ENCODE data around the gene ANKRD33. TPM values are rescaled to one million over a fixed set of nuclear protein-coding genes. Genes with fewer than 3 reads are reported as not detected.

The ANKRD33 gene
- total and polyA plus RNA-seq, 2 of the 4 experiments (the other 2 are of a cell fraction) = under 0.01 to 0.03 TPM

- in situ Hi-C loops (cut with MboI; ENCODE audit: low sequenced_read_pairs) (loop anchor here (5.0 kb wide), 1 partner anchor 87 kb away; no protein-coding TSS in a partner anchor), dilution Hi-C loops (cut with HindIII; ENCODE audit: low sequenced_read_pairs, unreplicated experiment) (no loop called here), intact Hi-C loops (cut with micrococcal nuclease) (loop anchor here (5.0 kb wide), 1 partner anchor 132 kb away; no protein-coding TSS in a partner anchor)
- Histone ChIP-seq H3K23ac (ENCODE audit: low read depth, low read length) (no peak overlapping the region), H3K9me1 (ENCODE audit: insufficient read depth, low read length) (peaks cover 5% of the 10 kb centered on the region), H4K91ac (ENCODE audit: insufficient read depth, low read depth, low read length) (no peak overlapping the region), H2AFZ (replicated peaks; ENCODE audit: low read length, poor library complexity) (no peak overlapping the region), H4K5ac (ENCODE audit: low read depth, low read length) (no peak overlapping the region; the same call in 1 of the 2 replicates), H3K27ac (ENCODE audit: insufficient read depth, low read length) (no peak overlapping the region), H3K18ac (ENCODE audit: low read depth, low read length) (no peak overlapping the region; the same call in 1 of the 2 replicates), H3K14ac (replicated peaks; ENCODE audit: low read depth, low read length) (no peak overlapping the region), H3K79me1 (ENCODE audit: low read depth in 1 of 2, low read length in 2 of 2) (no peaks in the 10 kb centered on the region), H2BK20ac (ENCODE audit: low read depth, low read length) (no peak overlapping the region), H2AK5ac (ENCODE audit: low read depth, low read length) (no peak overlapping the region), H2AK9ac (replicated peaks; ENCODE audit: low read depth, low read length, poor library complexity) (no peak overlapping the region), H3K27me3 (ENCODE audit: control insufficient read depth, insufficient read depth, low read length) (no peaks in the 10 kb centered on the region), H3K4me1 (ENCODE audit: control insufficient read depth, insufficient read depth, low read length) (peaks cover 8% of the 10 kb centered on the region), H2BK5ac (ENCODE audit: low read depth, low read length, poor library complexity, severe bottlenecking) (no peak overlapping the region), H3K4me2 (ENCODE audit: low read depth, low read length) (no peak overlapping the region), H3K4me3 (ENCODE audit: insufficient read depth, low read depth, low read length) (no peak overlapping the region), H4K8ac (ENCODE audit: low read depth in 2 of 2, low read length in 2 of 2) (no peak overlapping the region), H4K20me1 (ENCODE audit: insufficient read depth, low read length) (no peaks in the 10 kb centered on the region), H3K9me3 (ENCODE audit: control insufficient read depth, insufficient read depth, low read length) (no peaks in the 10 kb centered on the region), H3K4ac (ENCODE audit: low read depth, low read length) (no peak overlapping the region), H3K36me3 (ENCODE audit: control insufficient read depth, insufficient read depth, low read length) (no peaks in the 10 kb centered on the region), H3K56ac (ENCODE audit: extremely low read depth, insufficient read depth, low read length) (no peak overlapping the region), H2BK120ac (ENCODE audit: low read depth, low read length) (no peak overlapping the region; the same call in 1 of the 2 replicates), H2BK15ac (ENCODE audit: low read depth, low read length) (no peak overlapping the region), H3K9ac (ENCODE audit: low read depth, low read length) (no peak overlapping the region)
- ChIA-PET CTCF (no interaction called here), POLR2A (ENCODE audit: unreplicated experiment) (no interaction called here)
- TF ChIP-seq FOS (IDR thresholded peaks at IDR 0.05; ENCODE audit: low read depth, low read length) (no peak), MAZ (IDR thresholded peaks at IDR 0.05; ENCODE audit: borderline replicate concordance, low read depth, low read length) (no peak), SMC3 (IDR thresholded peaks at IDR 0.05; ENCODE audit: low read depth, low read length) (no peak), RAD21 (IDR thresholded peaks at IDR 0.05; ENCODE audit: low read length) (no peak), CHD1 (IDR thresholded peaks at IDR 0.05; ENCODE audit: low read depth, low read length) (no peak), NFE2L2 (IDR thresholded peaks at IDR 0.05; ENCODE audit: low read depth, low read length) (no peak), RCOR1 (IDR thresholded peaks at IDR 0.05; ENCODE audit: insufficient replicate concordance, low read length) (no peak), POLR2A (IDR thresholded peaks at IDR 0.05; ENCODE audit: low read depth, low read length) (no peak), RFX5 (IDR thresholded peaks at IDR 0.05; ENCODE audit: low read depth, low read length) (no peak)
- DNase-seq (no peak), ATAC-seq (ENCODE audit: low read depth) (no peak)
- BruUV-seq (replicated peaks) = no TSS peak
- no CpG with 5 or more reads among the region's 2 CpGs for WGBS, 2 experiments (ENCODE audit: extremely low coverage in 2 of 2, insufficient read length in 1 of 2)
Observed at GRCh38 chr12:51890133-51890464, 2.2 kb downstream of the ANKRD33 start.

Data from IMR-90 (cell line).